Central memory CD8-positive, alpha-beta T cell (primary cell): ENCODE measurements around the gene UTY.

Experiments
- ATAC-seq: fragments of 150-1000 bp; cut with Tn5 transposase; replicated peaks from 2 replicates; pipeline ENCODE4 v1.10.0; 2022; ENCODE audit warnings: mild to moderate bottlenecking, moderate FRiP score, moderate number of reproducible peaks; ENCODE audit not compliant: poor library complexity, severe bottlenecking; ENCODE audit errors: extremely low read depth
- DNase-seq, 2 donors: peaks; one replicate each; pipeline ENCODE4 v3.0.0; 2021; ENCODE audit warnings: low spot score in 2 of 2
- H3K27ac Mint-ChIP-seq: one replicate; pipeline ENCODE4 v1.8.0; 2022; ENCODE audit warnings: low read depth, mild to moderate bottlenecking, moderate library complexity, mixed read lengths
- H3K27me3 Mint-ChIP-seq: one replicate; pipeline ENCODE4 v1.8.0; 2022; ENCODE audit warnings: mixed read lengths
- H3K36me3 Mint-ChIP-seq: one replicate; pipeline ENCODE4 v1.8.0; 2022; ENCODE audit warnings: mild to moderate bottlenecking, moderate library complexity, mixed read lengths; ENCODE audit not compliant: insufficient read depth
- H3K4me1 Mint-ChIP-seq: one replicate; pipeline ENCODE4 v1.8.0; 2022; ENCODE audit warnings: mixed read lengths
- H3K4me3 Mint-ChIP-seq: one replicate; pipeline ENCODE4 v1.8.0; 2022; ENCODE audit warnings: mild to moderate bottlenecking, moderate library complexity, mixed read lengths
- H3K9me3 Mint-ChIP-seq: one replicate; pipeline ENCODE4 v1.8.0; 2022; ENCODE audit warnings: mixed read lengths

Gene UTY

GRCh38 chrY:13479828-13480227 lies at the start of gene UTY:
Gene UTY, minus strand, starts transcription at chrY:13480033. Its CDS starts 368 bp downstream, at chrY:13479665.
- Mint-ChIP-seq H3K4me1 (peaks cover 30% of the 10 kb centered on the region), H3K4me3 (peak within 1 kb of the TSS; percentile 94), H3K36me3 (peaks cover 35% of the 10 kb centered on the region), H3K27ac (peak within 1 kb of the TSS; percentile 93), H3K9me3 (no peaks in the 10 kb centered on the region), H3K27me3 (no peaks in the 10 kb centered on the region)
- ATAC-seq (peak; percentile 88), DNase-seq (peak; percentile 37 to 81)

- no peak overlapping the region for H3K27ac Mint-ChIP-seq
- no peak for DNase-seq
- peaks cover 8% of the 10 kb centered on the region for H3K9me3 Mint-ChIP-seq
- H3K27me3 Mint-ChIP-seq = peaks cover 75% of the 10 kb centered on the region
- no peak overlapping the region for H3K4me3 Mint-ChIP-seq
- no peaks in the 10 kb centered on the region for H3K36me3 Mint-ChIP-seq
- H3K4me1 Mint-ChIP-seq = no peaks in the 10 kb centered on the region
- ATAC-seq = no peak
Observed at GRCh38 chrY:13520474-13520873, 40.6 kb upstream of the UTY start.

GRCh38 chrY:13501215-13501614 lies 21.4 kb upstream of the UTY start:
- H3K9me3 Mint-ChIP-seq = no peaks in the 10 kb centered on the region
- no peak for DNase-seq

GRCh38 chrY:13493737-13494136 lies 13.9 kb upstream of the UTY start:
- no peak for ATAC-seq
- H3K9me3 Mint-ChIP-seq = no peaks in the 10 kb centered on the region
- H3K4me1 Mint-ChIP-seq = peaks cover 3% of the 10 kb centered on the region
- no peaks in the 10 kb centered on the region for H3K27me3 Mint-ChIP-seq
- H3K27ac Mint-ChIP-seq = no peak overlapping the region
- H3K4me3 Mint-ChIP-seq = no peak overlapping the region
- H3K36me3 Mint-ChIP-seq = no peaks in the 10 kb centered on the region
- DNase-seq = no peak

More at GRCh38 chrY:13501215-13501614, 21.4 kb upstream of the UTY start:
- Mint-ChIP-seq H3K36me3 (peaks cover 1% of the 10 kb centered on the region), H3K27me3 (peaks cover 18% of the 10 kb centered on the region), H3K4me3 (no peak overlapping the region), H3K4me1 (no peaks in the 10 kb centered on the region), H3K27ac (no peak overlapping the region)
- ATAC-seq = no peak

GRCh38 chrY:13492408-13492807 lies 12.6 kb upstream of the UTY start:
- Mint-ChIP-seq H3K27ac (no peak overlapping the region), H3K27me3 (no peaks in the 10 kb centered on the region), H3K9me3 (no peaks in the 10 kb centered on the region), H3K36me3 (peaks cover 1% of the 10 kb centered on the region), H3K4me3 (no peak overlapping the region), H3K4me1 (peaks cover 5% of the 10 kb centered on the region)
- ATAC-seq (no peak), DNase-seq (no peak)

GRCh38 chrY:13488738-13489137 lies 8.9 kb upstream of the UTY start:
- H3K27ac Mint-ChIP-seq = no peak overlapping the region
- peaks cover 5% of the 10 kb centered on the region for H3K4me1 Mint-ChIP-seq
- no peak for DNase-seq
- peaks cover 1% of the 10 kb centered on the region for H3K36me3 Mint-ChIP-seq
- H3K9me3 Mint-ChIP-seq = no peaks in the 10 kb centered on the region
- no peaks in the 10 kb centered on the region for H3K27me3 Mint-ChIP-seq
- ATAC-seq = no peak
- H3K4me3 Mint-ChIP-seq = no peak overlapping the region

- ATAC-seq (peak; percentile 76), DNase-seq (peak; percentile 28 to 74)
- H3K27me3 Mint-ChIP-seq = no peaks in the 10 kb centered on the region
- H3K9me3 Mint-ChIP-seq = no peaks in the 10 kb centered on the region
- H3K4me3 Mint-ChIP-seq = peak overlapping the region; percentile 94
- peak overlapping the region; percentile 93 for H3K27ac Mint-ChIP-seq
- H3K36me3 Mint-ChIP-seq = peaks cover 41% of the 10 kb centered on the region
- peaks cover 36% of the 10 kb centered on the region for H3K4me1 Mint-ChIP-seq
Observed at GRCh38 chrY:13479121-13479711, 617 bp downstream of the UTY start.

GRCh38 chrY:13478126-13478785 lies 1.6 kb downstream of the UTY start:
- Mint-ChIP-seq H3K27me3 (no peaks in the 10 kb centered on the region), H3K9me3 (no peaks in the 10 kb centered on the region), H3K27ac (peak overlapping the region; percentile 93), H3K36me3 (peaks cover 48% of the 10 kb centered on the region), H3K4me1 (peaks cover 40% of the 10 kb centered on the region), H3K4me3 (peak overlapping the region; percentile 94)
- ATAC-seq (peak; percentile 38), DNase-seq (peak; percentile 13 to 56)

GRCh38 chrY:13474997-13475396 lies 4.8 kb downstream of the UTY start:
- peaks cover 62% of the 10 kb centered on the region for H3K4me1 Mint-ChIP-seq
- DNase-seq (no peak), ATAC-seq (no peak)
- peak overlapping the region; percentile 90 for H3K27ac Mint-ChIP-seq
- H3K4me3 Mint-ChIP-seq = peak overlapping the region; percentile 53
- no peaks in the 10 kb centered on the region for H3K9me3 Mint-ChIP-seq
- H3K27me3 Mint-ChIP-seq = no peaks in the 10 kb centered on the region
- H3K36me3 Mint-ChIP-seq = peaks cover 67% of the 10 kb centered on the region

- ATAC-seq = no peak
- peak overlapping the region; percentile 9 for H3K4me3 Mint-ChIP-seq
Observed at GRCh38 chrY:13451572-13451971, 28.3 kb downstream of the UTY start.

GRCh38 chrY:13450596-13451130 lies 29.2 kb downstream of the UTY start:
- Mint-ChIP-seq H3K9me3 (no peaks in the 10 kb centered on the region), H3K4me3 (peak overlapping the region; percentile 36)

More at GRCh38 chrY:13451572-13451971, 28.3 kb downstream of the UTY start:
- no peaks in the 10 kb centered on the region for H3K27me3 Mint-ChIP-seq
- DNase-seq = no peak
- H3K27ac Mint-ChIP-seq = peak overlapping the region; percentile 35
- H3K9me3 Mint-ChIP-seq = no peaks in the 10 kb centered on the region
- peaks cover 33% of the 10 kb centered on the region for H3K36me3 Mint-ChIP-seq
- peaks cover 80% of the 10 kb centered on the region for H3K4me1 Mint-ChIP-seq

GRCh38 chrY:13445566-13445965 lies 34.3 kb downstream of the UTY start:
- H3K27ac Mint-ChIP-seq = peak overlapping the region; percentile 66
- DNase-seq (no peak), ATAC-seq (no peak)

More at GRCh38 chrY:13450596-13451130, 29.2 kb downstream of the UTY start:
- Mint-ChIP-seq H3K27me3 (no peaks in the 10 kb centered on the region), H3K27ac (peak overlapping the region; percentile 35), H3K36me3 (peaks cover 33% of the 10 kb centered on the region), H3K4me1 (peaks cover 82% of the 10 kb centered on the region)
- DNase-seq = no peak
- ATAC-seq = no peak

GRCh38 chrY:13443146-13443545 lies 36.7 kb downstream of the UTY start:
- ATAC-seq = no peak
- H3K27me3 Mint-ChIP-seq = no peaks in the 10 kb centered on the region
- no peak overlapping the region for H3K4me3 Mint-ChIP-seq
- no peaks in the 10 kb centered on the region for H3K9me3 Mint-ChIP-seq
- peaks cover 86% of the 10 kb centered on the region for H3K4me1 Mint-ChIP-seq
- H3K36me3 Mint-ChIP-seq = peaks cover 46% of the 10 kb centered on the region
- no peak for DNase-seq
- peak overlapping the region; percentile 75 for H3K27ac Mint-ChIP-seq

More at GRCh38 chrY:13445566-13445965, 34.3 kb downstream of the UTY start:
- Mint-ChIP-seq H3K4me1 (peaks cover 76% of the 10 kb centered on the region), H3K4me3 (peak overlapping the region; percentile 9), H3K36me3 (peaks cover 51% of the 10 kb centered on the region), H3K27me3 (no peaks in the 10 kb centered on the region), H3K9me3 (no peaks in the 10 kb centered on the region)
